Measurements from ENCODE around the gene ASIC3.

DNA sequence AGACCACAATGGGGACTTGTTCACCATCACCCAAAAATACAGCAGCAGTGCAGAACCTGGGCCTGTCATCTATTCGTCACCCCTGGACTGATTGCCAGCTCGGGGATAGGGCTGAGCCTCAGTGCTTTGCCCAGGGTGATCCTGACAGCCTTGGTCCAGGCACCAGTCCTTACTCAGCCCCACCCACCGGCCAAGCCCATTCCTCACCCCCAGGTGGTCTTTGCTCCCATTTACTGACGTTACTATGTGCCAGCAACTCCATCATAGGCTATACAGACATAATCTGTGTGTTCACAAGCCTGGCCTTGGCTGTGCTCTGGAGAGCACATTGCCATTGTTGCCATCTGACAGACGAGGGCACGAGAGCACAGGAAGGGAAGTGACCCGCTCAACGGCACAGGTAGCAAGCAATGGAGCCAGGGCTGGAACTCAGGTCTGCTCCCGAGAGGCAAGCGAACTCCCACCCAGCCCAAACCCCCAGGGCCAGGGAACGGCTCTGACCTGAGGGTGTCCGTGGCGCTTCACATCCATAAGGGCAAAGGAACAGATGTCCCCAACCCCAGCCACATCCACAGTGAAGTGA is 30.9 kb upstream of the ASIC3 start:
- TF ChIP-seq EZH2 (IDR thresholded peaks at IDR 0.05; ENCODE audit: insufficient read depth, poor library complexity, severe bottlenecking) (no peak), EZH2phosphoT487 (IDR thresholded peaks at IDR 0.05; ENCODE audit: insufficient read depth, low read depth) (no peak)

Data from GM23248 (cell line).